ENCODE data around the gene MRPS27.

Gene MRPS27

GRCh38 chr5:72286798-72287197 is 33.2 kb downstream of the MRPS27 start:
- no peak for TF ChIP-seq USF1 (IDR thresholded peaks at IDR 0.05)
- no peak for TF ChIP-seq TAF1 (IDR thresholded peaks at IDR 0.05; ENCODE audit: low read depth)
- TF ChIP-seq CEBPB (IDR thresholded peaks at IDR 0.05): no peak
- TF ChIP-seq NFIC (IDR thresholded peaks at IDR 0.05): no peak

- TF ChIP-seq FOXM1 (IDR thresholded peaks at IDR 0.05; ENCODE audit: borderline replicate concordance, low read depth): no peak
- no peak for TF ChIP-seq RAD21 (IDR thresholded peaks at IDR 0.05; ENCODE audit: low read depth)
- TF ChIP-seq ZBTB7A (IDR thresholded peaks at IDR 0.05; ENCODE audit: low read depth): no peak
- TF ChIP-seq CEBPB (IDR thresholded peaks at IDR 0.05): no peak
- TF ChIP-seq USF1 (IDR thresholded peaks at IDR 0.05): no peak
- TF ChIP-seq TAF1 (IDR thresholded peaks at IDR 0.05; ENCODE audit: low read depth): no peak
- no peak for TF ChIP-seq YY1 (IDR thresholded peaks at IDR 0.05; ENCODE audit: low read depth)
These were observed 34.6 kb downstream of the MRPS27 start for GRCh38 chr5:72285424-72285821.

GRCh38 chr5:72284559-72285423 is 35.2 kb downstream of the MRPS27 start:
- TF ChIP-seq MAX (IDR thresholded peaks at IDR 0.05): no peak
- no peak for TF ChIP-seq EGR1 (IDR thresholded peaks at IDR 0.05)
- no peak for TF ChIP-seq REST (IDR thresholded peaks at IDR 0.05; ENCODE audit: low read depth)
- no peak for TF ChIP-seq YY1 (IDR thresholded peaks at IDR 0.05; ENCODE audit: low read depth)
- no peak for TF ChIP-seq RAD21 (IDR thresholded peaks at IDR 0.05; ENCODE audit: low read depth)
- no peak for TF ChIP-seq ZBTB7A (IDR thresholded peaks at IDR 0.05; ENCODE audit: low read depth)
- TF ChIP-seq TEAD4 (IDR thresholded peaks at IDR 0.05): no peak
- TF ChIP-seq NFIC (IDR thresholded peaks at IDR 0.05): no peak
- no peak for TF ChIP-seq USF1 (IDR thresholded peaks at IDR 0.05)

- TF ChIP-seq CEBPB (IDR thresholded peaks at IDR 0.05) (no peak), TAF1 (IDR thresholded peaks at IDR 0.05; ENCODE audit: low read depth) (no peak), MAX (IDR thresholded peaks at IDR 0.05) (no peak)
These were observed 36.7 kb downstream of the MRPS27 start for GRCh38 chr5:72283358-72283757.

- TF ChIP-seq REST (IDR thresholded peaks at IDR 0.05; ENCODE audit: low read depth): no peak
- no peak for TF ChIP-seq USF1 (IDR thresholded peaks at IDR 0.05)
- no peak for TF ChIP-seq RAD21 (IDR thresholded peaks at IDR 0.05; ENCODE audit: low read depth)
- no peak for TF ChIP-seq TAF1 (IDR thresholded peaks at IDR 0.05; ENCODE audit: low read depth)
- TF ChIP-seq CREB1 (IDR thresholded peaks at IDR 0.05; ENCODE audit: low read depth): no peak
- no peak for TF ChIP-seq TCF12 (IDR thresholded peaks at IDR 0.05; ENCODE audit: low read depth)
- no peak for TF ChIP-seq NFIC (IDR thresholded peaks at IDR 0.05)
- TF ChIP-seq TEAD4 (IDR thresholded peaks at IDR 0.05): no peak
- no peak for TF ChIP-seq CEBPB (IDR thresholded peaks at IDR 0.05)
- TF ChIP-seq EGR1 (IDR thresholded peaks at IDR 0.05): no peak
- no peak for TF ChIP-seq YY1 (IDR thresholded peaks at IDR 0.05; ENCODE audit: low read depth)
- no peak for TF ChIP-seq MAX (IDR thresholded peaks at IDR 0.05)
- TF ChIP-seq FOXM1 (IDR thresholded peaks at IDR 0.05; ENCODE audit: borderline replicate concordance, low read depth): no peak
- no peak for TF ChIP-seq EP300 (IDR thresholded peaks at IDR 0.05; ENCODE audit: borderline replicate concordance)
- TF ChIP-seq ZBTB7A (IDR thresholded peaks at IDR 0.05; ENCODE audit: low read depth): no peak
These were observed 37.2 kb downstream of the MRPS27 start for GRCh38 chr5:72282878-72283277.

Data from Ishikawa (cell line).